ENCODE results near the gene RNF222. TPM values are rescaled to one million over a fixed set of nuclear protein-coding genes. Genes with fewer than 3 reads are reported as not detected.
A peak's percentile ranks its signal among the peaks of the same experiment; 100 is the strongest.

The RNF222 gene
- total RNA-seq, 1 donor from 2014 or later = 0.12 TPM

- no peak overlapping the region for H3K4me3 ChIP-seq (ENCODE audit: low read depth, low read length)
- DNase-seq (ENCODE audit: low read depth) = no peak
- TF ChIP-seq CTCF (conservative IDR thresholded peaks at IDR 0.05; ENCODE audit: low read depth, low read length) = no peak
Measured at GRCh38 chr17:8413938-8414337, 16.3 kb upstream of the RNF222 start.

DNA sequence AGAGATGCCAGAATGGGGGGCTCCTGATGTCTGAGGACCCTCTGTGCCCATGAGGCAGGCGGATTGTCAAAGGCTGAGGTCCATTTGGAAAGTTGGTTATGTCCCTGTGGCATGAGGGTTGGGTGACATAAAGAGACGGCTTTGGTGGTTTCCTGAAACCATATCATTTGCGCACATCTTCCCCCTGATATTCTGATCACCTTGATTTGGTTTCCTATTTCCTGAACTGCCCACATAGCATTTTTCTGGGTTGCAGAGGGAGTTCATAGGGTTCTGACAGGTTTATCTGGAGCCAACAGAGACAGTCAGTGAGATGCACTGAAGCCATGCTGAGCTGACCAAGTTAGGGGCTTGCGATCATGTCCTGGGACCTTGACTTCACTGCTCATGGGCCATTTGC is 15.7 kb upstream of the RNF222 start:
- DNase-seq (ENCODE audit: low read depth) = no peak
- H3K4me3 ChIP-seq (ENCODE audit: low read depth, low read length) = no peak overlapping the region
- no peak for TF ChIP-seq CTCF (conservative IDR thresholded peaks at IDR 0.05; ENCODE audit: low read depth, low read length)

GRCh38 chr17:8412089-8412488 is 14.5 kb upstream of the RNF222 start:
- no peak overlapping the region for H3K4me3 ChIP-seq (ENCODE audit: low read depth, low read length)
- TF ChIP-seq CTCF (conservative IDR thresholded peaks at IDR 0.05; ENCODE audit: low read depth, low read length) = no peak
- DNase-seq (ENCODE audit: low read depth) = no peak

DNA sequence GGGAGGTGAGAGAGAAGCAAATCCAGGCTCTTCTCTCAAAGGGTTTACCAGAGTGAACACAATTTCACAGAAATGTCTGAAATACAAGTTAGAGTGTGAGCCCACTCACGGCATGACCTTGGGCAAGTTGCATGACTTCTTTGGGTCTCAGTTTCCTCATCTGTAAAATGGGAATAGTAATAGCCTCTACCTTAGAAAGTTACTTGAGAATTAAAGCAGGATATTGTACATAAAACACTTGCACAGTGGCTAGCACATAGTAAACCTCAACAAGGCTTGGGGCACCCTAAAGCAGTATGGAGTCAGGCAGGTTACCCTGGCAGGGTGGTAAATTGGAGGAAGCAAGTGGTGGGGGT is 13.2 kb upstream of the RNF222 start:
- no peak for TF ChIP-seq CTCF (conservative IDR thresholded peaks at IDR 0.05; ENCODE audit: low read depth, low read length)
- no peak overlapping the region for H3K4me3 ChIP-seq (ENCODE audit: low read depth, low read length)
- DNase-seq (ENCODE audit: low read depth) = no peak

- peak; percentile 87 for TF ChIP-seq CTCF (conservative IDR thresholded peaks at IDR 0.05; ENCODE audit: low read depth, low read length)
- no peak for DNase-seq (ENCODE audit: low read depth)
- no peak overlapping the region for H3K4me3 ChIP-seq (ENCODE audit: low read depth, low read length)
Measured at GRCh38 chr17:8409966-8410882, 12.6 kb upstream of the RNF222 start.

- no peak for DNase-seq (ENCODE audit: low read depth)
Measured at GRCh38 chr17:8408371-8408770, 10.7 kb upstream of the RNF222 start.

More at GRCh38 chr17:8408371-8408770, 10.7 kb upstream of the RNF222 start:
- TF ChIP-seq CTCF (conservative IDR thresholded peaks at IDR 0.05; ENCODE audit: low read depth, low read length) = no peak
- no peak overlapping the region for H3K4me3 ChIP-seq (ENCODE audit: low read depth, low read length)
